ENCODE data around the gene ARHGAP10. TPM values are rescaled to one million over a fixed set of nuclear protein-coding genes. Genes with fewer than 3 reads are reported as not detected.

Gene ARHGAP10
- total RNA-seq, 1 experiment from 2014 or later, result 11.7 TPM

GRCh38 chr4:147765121-147765529 is 33.2 kb downstream of the ARHGAP10 start:
- DNase-seq (ENCODE audit: low read depth, low spot score), result no peak
- intact Hi-C loops (cut with micrococcal nuclease; ENCODE audit: unreplicated experiment), result no loop called here
- Histone ChIP-seq H3K27me3 (ENCODE audit: control insufficient read depth, insufficient read depth, low read length) (no peaks in the 10 kb centered on the region), H3K27ac (ENCODE audit: low read length) (no peak overlapping the region), H3K36me3 (ENCODE audit: control insufficient read depth, insufficient read depth, low read length) (no peaks in the 10 kb centered on the region), H3K9me3 (ENCODE audit: control insufficient read depth, insufficient read depth, low read depth, low read length) (no peaks in the 10 kb centered on the region), H3K4me3 (ENCODE audit: low read depth in 2 of 2, low read length in 2 of 2) (no peak overlapping the region), H3K4me1 (ENCODE audit: control insufficient read depth, insufficient read depth, low read length) (peaks cover 3% of the 10 kb centered on the region; the same call in 1 of the 2 replicates)
- ChIA-PET CTCF (no interaction called here), POLR2A (no interaction called here)
- no peak for TF ChIP-seq TCF7L2 (IDR thresholded peaks at IDR 0.05; ENCODE audit: low read depth, low read length)
- no peak for TF ChIP-seq SIN3A (IDR thresholded peaks at IDR 0.05; ENCODE audit: borderline replicate concordance, insufficient read depth, low read depth, low read length)
- TF ChIP-seq POLR2AphosphoS5 (IDR thresholded peaks at IDR 0.05; ENCODE audit: low read depth, low read length), result no peak
- no peak for TF ChIP-seq CTCF (IDR thresholded peaks at IDR 0.05)
- in situ Hi-C loops (cut with HindIII; ENCODE audit: low pct_unique_long_range_greater_than_20kb, low sequenced_read_pairs), result no loop called here
- no peak for ATAC-seq
- BruUV-seq (replicated peaks), result no TSS peak

GRCh38 chr4:147768113-147768512 is 36.2 kb downstream of the ARHGAP10 start:
- no TSS peak for BruUV-seq (replicated peaks)
- POLR2A ChIA-PET, result no interaction called here
- Histone ChIP-seq H3K9me3 (ENCODE audit: control insufficient read depth, insufficient read depth, low read depth, low read length) (no peaks in the 10 kb centered on the region), H3K27ac (ENCODE audit: low read length) (no peak overlapping the region), H3K4me1 (ENCODE audit: control insufficient read depth, insufficient read depth, low read length) (peaks cover 3% of the 10 kb centered on the region; the same call in 1 of the 2 replicates), H3K27me3 (ENCODE audit: control insufficient read depth, insufficient read depth, low read length) (no peaks in the 10 kb centered on the region), H3K36me3 (ENCODE audit: control insufficient read depth, insufficient read depth, low read length) (no peaks in the 10 kb centered on the region), H3K4me3 (ENCODE audit: low read depth in 2 of 2, low read length in 2 of 2) (no peak overlapping the region)
- no peak for DNase-seq (ENCODE audit: low read depth, low spot score)
- in situ Hi-C loops (cut with HindIII; ENCODE audit: low pct_unique_long_range_greater_than_20kb, low sequenced_read_pairs) (no loop called here), intact Hi-C loops (cut with micrococcal nuclease; ENCODE audit: unreplicated experiment) (no loop called here)
- no peak for ATAC-seq
- CTCF ChIA-PET, result no interaction called here
- TF ChIP-seq TCF7L2 (IDR thresholded peaks at IDR 0.05; ENCODE audit: low read depth, low read length) (no peak), REST (IDR thresholded peaks at IDR 0.05; ENCODE audit: insufficient read depth in 1 of 2, low read depth in 2 of 2, low read length in 1 of 2) (no peak), SIN3A (IDR thresholded peaks at IDR 0.05; ENCODE audit: borderline replicate concordance, insufficient read depth, low read depth, low read length) (no peak), CTCF (IDR thresholded peaks at IDR 0.05) (no peak), POLR2AphosphoS5 (IDR thresholded peaks at IDR 0.05; ENCODE audit: low read depth, low read length) (no peak)

Data from Panc1 (cell line).